ENCODE measurements around the gene SYT12.

DNA sequence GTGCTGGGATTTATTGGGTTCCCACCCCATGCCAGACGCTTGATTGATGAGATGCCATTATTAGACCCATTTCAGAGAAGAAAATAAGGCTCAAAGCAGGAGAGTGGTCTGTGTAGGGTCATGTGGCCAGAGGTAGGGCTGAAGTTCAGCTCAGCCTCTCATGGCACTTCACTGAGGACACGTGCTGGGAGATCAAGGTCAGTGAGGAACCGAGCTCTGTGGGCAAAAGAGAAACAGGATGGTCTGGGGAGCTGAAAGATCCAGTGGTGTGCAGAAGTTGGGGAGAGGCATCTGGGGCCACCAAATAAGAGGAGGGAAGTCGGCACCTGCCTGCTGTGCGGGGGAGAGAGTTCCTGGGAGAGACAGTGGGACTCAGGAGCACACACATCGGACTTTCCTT is 53.3 kb downstream of the SYT12 start:
- TF ChIP-seq, protein P1, sequence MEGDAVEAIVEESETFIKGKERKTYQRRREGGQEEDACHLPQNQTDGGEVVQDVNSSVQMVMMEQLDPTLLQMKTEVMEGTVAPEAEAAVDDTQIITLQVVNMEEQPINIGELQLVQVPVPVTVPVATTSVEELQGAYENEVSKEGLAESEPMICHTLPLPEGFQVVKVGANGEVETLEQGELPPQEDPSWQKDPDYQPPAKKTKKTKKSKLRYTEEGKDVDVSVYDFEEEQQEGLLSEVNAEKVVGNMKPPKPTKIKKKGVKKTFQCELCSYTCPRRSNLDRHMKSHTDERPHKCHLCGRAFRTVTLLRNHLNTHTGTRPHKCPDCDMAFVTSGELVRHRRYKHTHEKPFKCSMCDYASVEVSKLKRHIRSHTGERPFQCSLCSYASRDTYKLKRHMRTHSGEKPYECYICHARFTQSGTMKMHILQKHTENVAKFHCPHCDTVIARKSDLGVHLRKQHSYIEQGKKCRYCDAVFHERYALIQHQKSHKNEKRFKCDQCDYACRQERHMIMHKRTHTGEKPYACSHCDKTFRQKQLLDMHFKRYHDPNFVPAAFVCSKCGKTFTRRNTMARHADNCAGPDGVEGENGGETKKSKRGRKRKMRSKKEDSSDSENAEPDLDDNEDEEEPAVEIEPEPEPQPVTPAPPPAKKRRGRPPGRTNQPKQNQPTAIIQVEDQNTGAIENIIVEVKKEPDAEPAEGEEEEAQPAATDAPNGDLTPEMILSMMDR (IDR thresholded peaks at IDR 0.05 in 4 of 5, conservative IDR thresholded peaks at IDR 0.05 in 1 of 5) = no peak
- TF ChIP-seq POLR2A (IDR thresholded peaks at IDR 0.05) = no peak
